Right lobe of liver (tissue), 6 donors: ENCODE data around the gene AKIP1. TPM values are rescaled to one million over a fixed set of nuclear protein-coding genes. Genes with fewer than 3 reads are reported as not detected.

ENCODE experiments used
- ATAC-seq, 4 donors: fragments of 200-7000 bp; cut with Tn5 transposase; one replicate each; pipeline ENCODE4 v1.9.1; 2020; ENCODE audit warnings: mild to moderate bottlenecking in 4 of 4, moderate library complexity in 4 of 4
- DNase-seq, 3 donors: peaks; one replicate each; pipeline ENCODE4 v3.0.0-alpha.2; 2020
- H3K27ac ChIP-seq, 3 donors: fragments of 200-600 bp; one replicate each; pipeline ENCODE4 v1.8.0; 2022
- H3K27me3 ChIP-seq, 2 donors: fragments of 200-600 bp; one replicate each; pipeline ENCODE4 v1.8.0; 2022
- H3K36me3 ChIP-seq, 4 donors: fragments of 200-600 bp; sonication (generic) in 1 of 4; one replicate each; pipeline versions ENCODE4 v1.5.1 to v1.8.0; 2017 to 2022; ENCODE audit warnings: control low read depth in 1 of 4
- H3K4me1 ChIP-seq, 4 donors: fragments of 200-600 bp; sonication (generic) in 1 of 4; one replicate each; pipeline versions ENCODE4 v1.5.1 to v1.8.0; 2017 to 2022; ENCODE audit warnings: control low read depth in 1 of 4
- H3K4me3 ChIP-seq, 3 donors: fragments of 200-600 bp; one replicate each; pipeline ENCODE4 v1.8.0; 2022
- H3K9me3 ChIP-seq, 4 donors: fragments of 200-600 bp; sonication (generic) in 1 of 4; one replicate each; pipeline versions ENCODE4 v1.5.1 to v1.8.0; 2017 to 2022; ENCODE audit warnings: control low read depth in 1 of 4
- CTCF ChIP-seq, 4 donors: fragments of 200-600 bp in 3 of 4; fragments of 450-650 bp in 1 of 4; IDR thresholded peaks; one replicate each; pipeline versions ENCODE4 v1.5.1 to v1.8.0; 2016 to 2022; ENCODE audit warnings: antibody characterized with exemption in 4 of 4, mild to moderate bottlenecking in 2 of 4
- POLR2A ChIP-seq: fragments of 450-650 bp; IDR thresholded peaks from one replicate; pipeline ENCODE4 v1.6.1; 2017; ENCODE audit warnings: antibody characterized with exemption, mild to moderate bottlenecking
- WGBS: methylation state at CpG from one replicate; pipeline ENCODE4 v1.1.6; 2018; ENCODE audit warnings: low coverage, low lambda C conversion rate; ENCODE audit not compliant: insufficient coverage; ENCODE audit errors: missing lambda C conversion rate; 5-methylcytosine and 5-hydroxymethylcytosine counted together
- intact Hi-C, 2 donors: fragments of 100-400 bp; cut with DNase I; formaldehyde crosslinking; loops; one replicate each; pipeline versions ENCODE4 v1.11.2 to v1.14.1; 2022
- total RNA-seq, 6 experiments: library from RNA; depleted of rRNA in 2 of 6; stranded (reverse); fragments of >200 nt in 2 of 6; fragmentation: NEBNext Ultra II Directional in 3 of 6; extraction: Animal tissue kit (Norgen Biotek cat#: 25700) in 3 of 6; gene quantifications; one replicate each; pipeline versions ENCODE4 v1.1.0 to v1.2.4, GENCODE V29; 2016 to 2023
- donor health status: DM: no; HTN: yes; CAD: no.
- donor health status: DM: no; HTN: no; CAD: no.
- donor health status: DM: no; HTN: no; CAD: no.
- donor health status: DM: no; HTN: yes; CAD: no.
- donor health status: DM: no; HTN: yes; CAD: no.

Gene AKIP1
- total RNA-seq, 6 experiments from 2014 or later = 5.8 to 14.8 (median 8.7) TPM

- intact Hi-C loops = loop anchor here in 1 of 2 donors (5.0 kb wide), 1 partner anchor 277 kb away; the partner anchor contains the start of genes RPL27A and TRIM66
- no peaks in the 10 kb centered on the region for H3K9me3 ChIP-seq
- peaks cover 0 to 20% (median 6%) of the 10 kb centered on the region in 4 donors for H3K36me3 ChIP-seq
- H3K27ac ChIP-seq = peak overlapping the region in 1 of 3 donors; percentile 45
- ATAC-seq = peak; percentile 36 to 55 (median 45)
- TF ChIP-seq CTCF (IDR thresholded peaks at IDR 0.05) (peak; percentile 56 to 65 (median 60)), POLR2A (no peak)
- no peak overlapping the region for H3K4me3 ChIP-seq
- DNase-seq = no peak
- WGBS = 41% methylated on average over 2 of the region's 2 CpGs
- H3K4me1 ChIP-seq = peaks cover 0 to 20% (median 9%) of the 10 kb centered on the region in 4 donors
- H3K27me3 ChIP-seq = no peaks in the 10 kb centered on the region
These were observed 48.7 kb downstream of the AKIP1 start for GRCh38 chr11:8959546-8960166.

GRCh38 chr11:8961401-8961800 lies 50.4 kb downstream of the AKIP1 start:
- H3K4me1 ChIP-seq = peaks cover 0 to 28% (median 13%) of the 10 kb centered on the region in 4 donors
- no peaks in the 10 kb centered on the region for H3K9me3 ChIP-seq
- ATAC-seq (no peak), DNase-seq (no peak)
- TF ChIP-seq CTCF (IDR thresholded peaks at IDR 0.05) = no peak
- TF ChIP-seq POLR2A = no peak
- intact Hi-C loops = loop anchor here in 1 of 2 donors (5.0 kb wide), 1 partner anchor 279 kb away; the partner anchor contains the start of genes RPL27A and TRIM66
- WGBS = 34% methylated on average over 2 of the region's 2 CpGs
- peaks cover 0 to 6% (median 0%) of the 10 kb centered on the region in 4 donors for H3K36me3 ChIP-seq
- no peak overlapping the region for H3K4me3 ChIP-seq
- H3K27me3 ChIP-seq = no peaks in the 10 kb centered on the region
- no peak overlapping the region for H3K27ac ChIP-seq

GRCh38 chr11:8962841-8963240 lies 51.9 kb downstream of the AKIP1 start:
- DNase-seq (no peak), ATAC-seq (no peak)
- peaks cover 0 to 28% (median 13%) of the 10 kb centered on the region in 4 donors for H3K4me1 ChIP-seq
- TF ChIP-seq POLR2A = no peak
- no peak for TF ChIP-seq CTCF (IDR thresholded peaks at IDR 0.05)
- H3K36me3 ChIP-seq = no peaks in the 10 kb centered on the region
- intact Hi-C loops = loop anchor here in 1 of 2 donors (5.0 kb wide), 1 partner anchor 281 kb away; the partner anchor contains the start of genes RPL27A and TRIM66
- no peak overlapping the region for H3K27ac ChIP-seq
- WGBS = 25% methylated on average over 2 of the region's 2 CpGs
- H3K4me3 ChIP-seq = peak overlapping the region in 1 of 3 donors; percentile 84
- H3K27me3 ChIP-seq = no peaks in the 10 kb centered on the region
- H3K9me3 ChIP-seq = no peaks in the 10 kb centered on the region

- TF ChIP-seq POLR2A = no peak
- TF ChIP-seq CTCF (IDR thresholded peaks at IDR 0.05) = no peak
- peak overlapping the region; percentile 80 to 92 (median 88) for H3K27ac ChIP-seq
- H3K27me3 ChIP-seq = no peaks in the 10 kb centered on the region
- H3K4me3 ChIP-seq = peak overlapping the region; percentile 84 to 97 (median 87)
- ATAC-seq = peak; percentile 73 to 83 (median 81)
- WGBS = under 1% methylated on average over 18 of the region's 39 CpGs
- intact Hi-C loops = loop anchor here in 1 of 2 donors (5.0 kb wide), 1 partner anchor 281 kb away; the partner anchor contains the start of genes RPL27A and TRIM66
- H3K4me1 ChIP-seq = peaks cover 0 to 28% (median 13%) of the 10 kb centered on the region in 4 donors
- H3K9me3 ChIP-seq = no peaks in the 10 kb centered on the region
- no peaks in the 10 kb centered on the region for H3K36me3 ChIP-seq
- peak; percentile 86 to 91 (median 90) for DNase-seq
These were observed 52.8 kb downstream of the AKIP1 start for GRCh38 chr11:8963569-8964323.
